Measurements from ENCODE around the gene PDLIM1.
A peak's percentile ranks its signal among the peaks of the same experiment; 100 is the strongest.
"Not testable (repeated sequence)": the region's sequence is repeated elsewhere in the genome, so short reads cannot be mapped to it uniquely, and the experiment has no call there.

PDLIM1 gene

DNA sequence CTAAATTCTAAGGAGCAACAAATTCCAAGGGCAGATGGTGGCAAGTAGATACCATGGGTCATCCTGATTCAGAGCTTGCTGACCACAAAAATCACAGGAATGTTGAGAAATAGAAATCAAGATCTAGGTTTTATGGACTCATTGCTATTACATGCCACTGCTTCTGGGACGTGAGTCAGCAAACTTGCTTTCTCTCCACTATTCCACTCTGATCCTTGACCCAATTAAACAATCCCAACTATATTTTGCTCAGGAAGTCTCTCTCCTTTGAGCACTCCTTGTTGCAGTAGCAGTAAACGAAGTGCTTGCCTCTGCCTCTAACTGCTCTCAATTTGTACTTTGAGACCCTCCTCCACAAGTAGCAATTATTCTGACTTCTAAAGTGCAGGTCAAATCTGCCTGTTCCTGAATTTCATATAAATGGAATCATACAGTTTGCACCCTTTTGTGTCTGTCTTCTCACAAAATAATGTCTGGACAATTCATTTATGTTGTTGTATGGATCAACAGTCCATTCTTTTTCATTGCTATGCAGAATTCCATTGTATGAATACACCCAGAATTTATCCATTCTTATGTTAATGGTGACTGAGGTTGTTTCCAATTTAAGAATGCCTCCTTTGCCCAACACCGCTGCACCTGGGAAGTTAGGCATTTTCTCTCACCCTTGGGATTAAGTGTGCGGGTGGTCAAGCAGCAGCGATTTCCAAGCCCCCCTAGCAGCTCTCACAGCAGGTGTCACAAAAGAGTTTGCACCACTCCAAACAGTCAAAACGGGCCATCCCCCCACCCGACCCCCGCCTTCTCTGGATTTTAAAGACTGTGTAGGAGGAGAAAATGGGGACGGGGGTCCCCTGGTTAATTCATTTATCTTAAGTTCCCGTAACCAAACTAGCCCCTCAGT is 60.8 kb downstream of the PDLIM1 start:
- no peak for DNase-seq (ENCODE audit: low read depth, low spot score)
- peaks cover 22% of the 10 kb centered on the region; the same call in 1 of the 2 replicates for H3K9me3 ChIP-seq (ENCODE audit: insufficient read depth, low read length)
- TF ChIP-seq SUZ12 (IDR thresholded peaks at IDR 0.05; ENCODE audit: extremely low read depth, insufficient read depth, insufficient read length): no peak
- TF ChIP-seq YY1 (IDR thresholded peaks at IDR 0.05; ENCODE audit: insufficient read depth, insufficient read length): no peak
- no peak for TF ChIP-seq ZNF274 (IDR thresholded peaks at IDR 0.05; ENCODE audit: low read depth, low read length)

DNA sequence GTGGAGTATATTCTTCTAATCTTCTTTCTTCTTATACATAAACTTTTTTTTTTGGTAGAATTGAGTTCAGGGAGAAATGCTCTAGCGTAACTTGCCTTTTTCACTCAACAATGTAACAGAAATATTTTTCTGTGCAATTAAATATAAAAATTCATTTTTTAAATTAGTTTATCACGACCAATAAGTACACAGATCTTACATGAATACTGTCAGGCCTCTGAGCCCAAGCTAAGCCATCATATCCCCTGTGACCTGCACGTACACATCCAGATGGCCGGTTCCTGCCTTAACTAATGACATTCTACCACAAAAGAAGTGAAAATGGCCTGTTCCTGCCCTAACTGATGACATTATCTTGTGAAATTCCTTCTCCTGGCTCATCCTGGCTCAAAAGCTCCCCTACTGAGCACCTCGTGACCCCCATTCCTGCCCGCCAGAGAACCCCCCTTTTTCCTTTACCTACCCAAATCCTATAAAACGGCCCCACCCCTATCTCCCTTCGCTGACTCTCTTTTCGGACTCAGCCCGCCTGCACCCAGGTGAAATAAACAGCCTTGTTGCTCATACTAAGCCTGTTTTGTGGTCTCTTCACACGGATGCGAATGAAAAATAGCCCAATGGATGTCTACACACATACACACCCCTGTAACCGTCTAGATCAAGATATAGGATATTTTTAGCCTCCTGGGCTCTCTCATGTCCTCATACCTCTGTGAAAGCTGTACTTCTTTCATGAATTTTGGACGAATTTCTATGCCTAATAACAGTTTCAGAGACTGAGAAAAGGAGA is 61.7 kb downstream of the PDLIM1 start:
- H3K9ac ChIP-seq (ENCODE audit: insufficient read length, low read depth); DNase-seq (ENCODE audit: low read depth, low spot score); H3K27me3 ChIP-seq (ENCODE audit: insufficient read depth, insufficient read length); H3K4me1 ChIP-seq (ENCODE audit: insufficient read depth, insufficient read length); H3K4me3 ChIP-seq (ENCODE audit: insufficient read length, low read depth): not testable (repeated sequence)
- Histone ChIP-seq H3K36me3 (ENCODE audit: insufficient read depth, insufficient read length, low read length) (peaks cover 25% of the 10 kb centered on the region), H3K9me3 (ENCODE audit: insufficient read depth, low read length) (peaks cover 22% of the 10 kb centered on the region; the same call in 1 of the 2 replicates)

More for the DNA sequence above, 60.8 kb downstream of the PDLIM1 start:
- Histone ChIP-seq H3K27me3 (ENCODE audit: insufficient read depth, insufficient read length) (no peaks in the 10 kb centered on the region), H3K4me1 (ENCODE audit: insufficient read depth, insufficient read length) (no peaks in the 10 kb centered on the region), H3K4me3 (ENCODE audit: insufficient read length, low read depth) (peak overlapping the region; percentile 43), H3K9ac (ENCODE audit: insufficient read length, low read depth) (peak overlapping the region; percentile 72), H3K36me3 (ENCODE audit: insufficient read depth, insufficient read length, low read length) (peaks cover 27% of the 10 kb centered on the region)

DNA sequence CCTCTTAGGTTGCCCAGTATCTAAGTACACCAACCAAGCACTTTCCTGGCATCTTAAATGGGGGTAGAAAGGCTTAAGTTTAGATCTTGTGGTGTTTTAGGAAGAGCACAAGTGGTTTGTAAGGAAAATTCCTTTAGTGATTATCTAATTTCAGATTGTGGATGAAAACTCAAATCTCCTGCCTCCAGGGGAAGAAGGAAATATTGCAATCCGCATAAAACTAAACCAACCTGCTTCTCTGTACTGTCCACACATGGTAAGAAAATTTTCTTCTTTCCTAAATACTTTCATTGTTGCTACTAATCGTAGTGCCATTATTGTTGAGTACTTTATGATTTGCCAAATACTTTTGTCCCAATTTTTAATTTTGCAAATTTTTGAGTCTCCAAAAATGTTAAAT is 65.7 kb downstream of the PDLIM1 start:
- no peak for TF ChIP-seq ZNF274 (IDR thresholded peaks at IDR 0.05; ENCODE audit: low read depth, low read length)
- TF ChIP-seq SUZ12 (IDR thresholded peaks at IDR 0.05; ENCODE audit: extremely low read depth, insufficient read depth, insufficient read length): no peak
- no peak for TF ChIP-seq YY1 (IDR thresholded peaks at IDR 0.05; ENCODE audit: insufficient read depth, insufficient read length)
- H3K9ac ChIP-seq (ENCODE audit: insufficient read length, low read depth): no peak overlapping the region
- H3K36me3 ChIP-seq (ENCODE audit: insufficient read depth, insufficient read length, low read length): peaks cover 7% of the 10 kb centered on the region
- peaks cover 9% of the 10 kb centered on the region; the same call in 1 of the 2 replicates for H3K9me3 ChIP-seq (ENCODE audit: insufficient read depth, low read length)
- no peak overlapping the region for H3K4me3 ChIP-seq (ENCODE audit: insufficient read length, low read depth)
- no peaks in the 10 kb centered on the region for H3K4me1 ChIP-seq (ENCODE audit: insufficient read depth, insufficient read length)
- no peaks in the 10 kb centered on the region for H3K27me3 ChIP-seq (ENCODE audit: insufficient read depth, insufficient read length)
- DNase-seq (ENCODE audit: low read depth, low spot score): no peak

DNA sequence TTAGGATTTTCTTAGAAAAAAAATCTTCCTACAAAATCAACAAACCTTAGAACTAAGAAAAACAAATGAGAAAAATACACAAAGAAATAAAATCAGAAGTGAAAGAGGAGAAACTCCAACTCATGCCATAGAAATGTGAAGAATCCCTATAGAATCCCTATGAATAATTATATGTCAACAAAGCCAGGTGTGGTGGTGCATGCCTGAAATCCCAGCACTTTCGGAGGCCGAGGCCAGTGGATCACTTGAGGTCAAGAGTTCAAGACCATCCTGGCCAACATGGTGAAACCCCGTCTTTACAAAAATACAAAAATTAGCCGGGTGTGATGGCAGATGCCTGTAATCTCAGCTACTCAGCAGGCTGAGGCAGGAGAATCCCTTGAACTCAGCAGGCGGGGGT is 69.7 kb downstream of the PDLIM1 start:
- Histone ChIP-seq H3K4me3 (ENCODE audit: insufficient read length, low read depth) (no peak overlapping the region), H3K9ac (ENCODE audit: insufficient read length, low read depth) (no peak overlapping the region), H3K36me3 (ENCODE audit: insufficient read depth, insufficient read length, low read length) (peaks cover 5% of the 10 kb centered on the region), H3K9me3 (ENCODE audit: insufficient read depth, low read length) (no peaks in the 10 kb centered on the region), H3K27me3 (ENCODE audit: insufficient read depth, insufficient read length) (no peaks in the 10 kb centered on the region), H3K4me1 (ENCODE audit: insufficient read depth, insufficient read length) (no peaks in the 10 kb centered on the region)
- DNase-seq (ENCODE audit: low read depth, low spot score): no peak
- TF ChIP-seq YY1 (IDR thresholded peaks at IDR 0.05; ENCODE audit: insufficient read depth, insufficient read length) (no peak), SUZ12 (IDR thresholded peaks at IDR 0.05; ENCODE audit: extremely low read depth, insufficient read depth, insufficient read length) (no peak), ZNF274 (IDR thresholded peaks at IDR 0.05; ENCODE audit: low read depth, low read length) (no peak)

DNA sequence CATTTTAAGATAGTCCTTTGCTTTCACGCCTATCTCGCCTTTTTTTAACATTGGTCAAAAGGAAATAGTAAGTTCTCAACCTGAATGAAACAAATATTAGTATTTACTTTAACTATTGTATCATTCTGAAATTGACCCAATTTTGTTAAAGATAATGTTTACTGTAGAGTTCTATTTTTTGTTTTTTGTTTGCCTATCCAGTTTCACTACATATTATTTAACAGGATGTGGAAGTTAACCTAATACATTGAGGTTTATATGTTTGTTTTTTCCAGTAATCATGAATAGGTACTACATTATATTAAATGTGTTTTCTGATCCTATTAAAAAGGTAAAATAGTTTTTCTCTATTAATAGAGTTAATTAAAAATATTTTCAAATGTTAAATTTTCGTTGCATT is 70.3 kb downstream of the PDLIM1 start:
- Histone ChIP-seq H3K4me1 (ENCODE audit: insufficient read depth, insufficient read length) (no peaks in the 10 kb centered on the region), H3K9ac (ENCODE audit: insufficient read length, low read depth) (no peak overlapping the region), H3K36me3 (ENCODE audit: insufficient read depth, insufficient read length, low read length) (peaks cover 5% of the 10 kb centered on the region), H3K9me3 (ENCODE audit: insufficient read depth, low read length) (no peaks in the 10 kb centered on the region), H3K27me3 (ENCODE audit: insufficient read depth, insufficient read length) (no peaks in the 10 kb centered on the region), H3K4me3 (ENCODE audit: insufficient read length, low read depth) (no peak overlapping the region)
- TF ChIP-seq ZNF274 (IDR thresholded peaks at IDR 0.05; ENCODE audit: low read depth, low read length) (no peak), SUZ12 (IDR thresholded peaks at IDR 0.05; ENCODE audit: extremely low read depth, insufficient read depth, insufficient read length) (no peak), YY1 (IDR thresholded peaks at IDR 0.05; ENCODE audit: insufficient read depth, insufficient read length) (no peak)
- no peak for DNase-seq (ENCODE audit: low read depth, low spot score)

DNA sequence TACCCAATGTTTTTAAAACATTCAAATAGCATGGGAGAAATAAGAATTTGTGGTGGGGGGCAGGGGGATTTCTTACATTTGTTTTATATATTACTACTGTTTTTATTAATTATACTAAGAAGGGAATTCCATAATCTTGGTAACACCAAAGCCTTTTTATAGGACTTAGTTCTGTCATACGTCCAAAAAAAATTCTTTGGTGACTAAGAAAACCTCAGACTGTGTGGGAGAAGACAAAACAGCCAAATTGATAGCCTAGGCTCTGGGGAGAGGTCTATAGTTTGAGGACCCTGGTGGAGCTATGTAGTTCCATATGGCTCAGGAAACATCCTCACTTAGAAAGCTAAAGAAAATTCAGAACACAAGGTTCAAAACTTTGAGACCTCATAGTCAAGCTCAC is 73.3 kb downstream of the PDLIM1 start:
- Histone ChIP-seq H3K9me3 (ENCODE audit: insufficient read depth, low read length) (no peaks in the 10 kb centered on the region), H3K27me3 (ENCODE audit: insufficient read depth, insufficient read length) (no peaks in the 10 kb centered on the region), H3K9ac (ENCODE audit: insufficient read length, low read depth) (no peak overlapping the region), H3K4me3 (ENCODE audit: insufficient read length, low read depth) (no peak overlapping the region), H3K36me3 (ENCODE audit: insufficient read depth, insufficient read length, low read length) (no peaks in the 10 kb centered on the region), H3K4me1 (ENCODE audit: insufficient read depth, insufficient read length) (no peaks in the 10 kb centered on the region)
- no peak for DNase-seq (ENCODE audit: low read depth, low spot score)
- TF ChIP-seq YY1 (IDR thresholded peaks at IDR 0.05; ENCODE audit: insufficient read depth, insufficient read length): no peak
- no peak for TF ChIP-seq ZNF274 (IDR thresholded peaks at IDR 0.05; ENCODE audit: low read depth, low read length)
- no peak for TF ChIP-seq SUZ12 (IDR thresholded peaks at IDR 0.05; ENCODE audit: extremely low read depth, insufficient read depth, insufficient read length)

DNA sequence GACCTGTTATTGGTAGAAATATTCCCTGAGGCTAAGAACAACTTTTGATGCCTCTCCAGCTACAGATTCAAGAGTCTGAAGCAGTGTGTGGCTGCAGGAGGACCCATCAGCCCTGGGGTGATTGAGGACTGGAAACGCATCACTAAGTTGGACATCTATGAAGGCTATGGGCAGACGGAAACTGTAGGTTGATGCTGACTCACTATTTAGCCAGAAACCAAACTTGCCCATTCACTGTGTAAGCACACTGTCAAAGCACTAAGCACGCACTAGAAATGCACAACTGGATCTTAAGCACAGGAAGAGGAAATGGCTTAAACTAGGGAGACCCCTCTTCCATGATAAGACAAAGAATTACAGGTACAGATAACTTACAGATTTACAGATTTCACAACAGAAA is 76.0 kb downstream of the PDLIM1 start:
- TF ChIP-seq SUZ12 (IDR thresholded peaks at IDR 0.05; ENCODE audit: extremely low read depth, insufficient read depth, insufficient read length) (no peak), YY1 (IDR thresholded peaks at IDR 0.05; ENCODE audit: insufficient read depth, insufficient read length) (no peak), ZNF274 (IDR thresholded peaks at IDR 0.05; ENCODE audit: low read depth, low read length) (no peak)
- no peak for DNase-seq (ENCODE audit: low read depth, low spot score)
- Histone ChIP-seq H3K36me3 (ENCODE audit: insufficient read depth, insufficient read length, low read length) (no peaks in the 10 kb centered on the region), H3K9ac (ENCODE audit: insufficient read length, low read depth) (no peak overlapping the region), H3K4me3 (ENCODE audit: insufficient read length, low read depth) (no peak overlapping the region), H3K9me3 (ENCODE audit: insufficient read depth, low read length) (no peaks in the 10 kb centered on the region), H3K27me3 (ENCODE audit: insufficient read depth, insufficient read length) (no peaks in the 10 kb centered on the region), H3K4me1 (ENCODE audit: insufficient read depth, insufficient read length) (no peaks in the 10 kb centered on the region)

All from NT2/D1 (cell line).